Endothelial cell of umbilical vein (primary cell): Measurements from ENCODE around the gene BCAR1. TPM values are rescaled to one million over a fixed set of nuclear protein-coding genes. Genes with fewer than 3 reads are reported as not detected.

Experiments
- BruUV-seq: library from RNA; stranded (reverse); fragments of 400-500 nt; replicated peaks from 2 replicates; lab custom pipeline; 2021; lab: Mats Ljungman, UMichigan
- CTCF ChIA-PET: fragments of 300-600, 350-600 bp; sonication (Branson Sonifier 250); formaldehyde crosslinking; loops from one replicate; lab custom pipeline; 2021; ENCODE audit warnings: antibody characterized with exemption, inconsistent platforms; lab: Charles Lee
- POLR2A ChIA-PET: fragments of 300-600, 350-600 bp; sonication (Branson Sonifier 250); formaldehyde crosslinking; loops from one replicate; lab custom pipeline; 2021; ENCODE audit warnings: antibody characterized with exemption, inconsistent platforms; lab: Charles Lee
- DNase-seq: peaks from one replicate; pipeline ENCODE4 v3.0.0-alpha.2; 2011; ENCODE audit warnings: low read depth, low spot score
- FAIRE-seq: peaks from 2 replicates; lab custom pipeline; 2011; peaks lifted over from hg19 to GRCh38; lab: Jason Lieb, UNC
- H2AFZ ChIP-seq: 2 replicates; pipeline ENCODE4 v1.6.0; 2012; ENCODE audit warnings: low read depth, low read length, control low read depth, inconsistent platforms
- H3K27ac ChIP-seq: 2 replicates; pipeline ENCODE4 v1.5.1; 2011; ENCODE audit warnings: low read depth, mild to moderate bottlenecking, control low read depth, low read length, moderate library complexity; ENCODE audit not compliant: insufficient read depth
- H3K27me3 ChIP-seq, 2 experiments: 2 replicates each; pipeline versions ENCODE4 v1.6.0 to v1.6.1; 2011; ENCODE audit warnings: low read length in 2 of 2, mixed read lengths in 1 of 2; ENCODE audit not compliant: control insufficient read depth in 2 of 2, insufficient read depth in 2 of 2
- H3K36me3 ChIP-seq, 2 experiments: 2 replicates in 1 of 2; 3 replicates in 1 of 2; pipeline ENCODE4 v1.5.1; 2011; ENCODE audit warnings: low read length in 2 of 2, mild to moderate bottlenecking in 1 of 2, moderate library complexity in 1 of 2; ENCODE audit not compliant: control insufficient read depth in 2 of 2, insufficient read depth in 2 of 2; ENCODE audit errors: extremely low read depth in 1 of 2
- H3K4me1 ChIP-seq: 3 replicates; pipeline ENCODE4 v1.5.1; 2011; ENCODE audit warnings: mild to moderate bottlenecking, low read length; ENCODE audit not compliant: control insufficient read depth, insufficient read depth; ENCODE audit errors: extremely low read depth
- H3K4me2 ChIP-seq: 2 replicates; pipeline ENCODE4 v1.6.1; 2011; ENCODE audit warnings: low read length, control low read depth, mixed read lengths; ENCODE audit not compliant: insufficient read depth
- H3K4me3 ChIP-seq, 3 experiments: fragments of 200-600 bp in 1 of 3; sonication (generic), shearing (Covaris generic) in 1 of 3; replicated peaks in 1 of 3; 2 replicates each; pipeline ENCODE4 v1.5.1; 2011 to 2016; ENCODE audit warnings: control low read depth in 3 of 3, low read length in 3 of 3, mild to moderate bottlenecking in 2 of 3, inconsistent platforms in 1 of 3, low read depth in 1 of 3, moderate library complexity in 1 of 3; ENCODE audit not compliant: insufficient read depth in 1 of 3
- H3K79me2 ChIP-seq: 2 replicates; pipeline ENCODE4 v1.6.0; 2012; ENCODE audit warnings: low read length, inconsistent platforms; ENCODE audit not compliant: control insufficient read depth, insufficient read depth
- H3K9ac ChIP-seq: replicated peaks from 2 replicates; pipeline ENCODE3; 2011; ENCODE audit warnings: low read length, control low read depth; ENCODE audit not compliant: insufficient read depth; ENCODE audit errors: extremely low read depth
- H3K9me1 ChIP-seq: replicated peaks from 3 replicates; pipeline ENCODE4 v1.6.0; 2011; ENCODE audit warnings: mild to moderate bottlenecking, low read length; ENCODE audit not compliant: control insufficient read depth, insufficient read depth; ENCODE audit errors: extremely low read depth
- H3K9me3 ChIP-seq: replicated peaks from 2 replicates; pipeline ENCODE4 v1.5.1; 2012; ENCODE audit warnings: low read length, inconsistent platforms; ENCODE audit not compliant: control insufficient read depth, insufficient read depth
- H4K20me1 ChIP-seq: replicated peaks from 2 replicates; pipeline ENCODE3; 2011; ENCODE audit warnings: mild to moderate bottlenecking, low read length; ENCODE audit not compliant: control insufficient read depth, insufficient read depth; ENCODE audit errors: extremely low read depth
- EZH2 ChIP-seq: IDR thresholded peaks from 2 replicates; pipeline ENCODE4 v1.6.1; 2012; ENCODE audit warnings: borderline replicate concordance, low read depth, mild to moderate bottlenecking, moderate library complexity, low read length, inconsistent platforms; ENCODE audit not compliant: severe bottlenecking
- FOS ChIP-seq: IDR thresholded peaks from 2 replicates; pipeline ENCODE4 v1.6.1; 2011; ENCODE audit warnings: mild to moderate bottlenecking, low read length, moderate library complexity, borderline replicate concordance; ENCODE audit not compliant: insufficient read depth
- GATA2 ChIP-seq: IDR thresholded peaks from 2 replicates; pipeline ENCODE4 v1.7.0; 2011; ENCODE audit warnings: low read depth, mild to moderate bottlenecking, moderate library complexity, mixed read lengths, low read length; ENCODE audit not compliant: insufficient read length, insufficient read depth
- JUN ChIP-seq: IDR thresholded peaks from 2 replicates; pipeline ENCODE4 v1.6.1; 2011; ENCODE audit warnings: borderline replicate concordance, low read depth; ENCODE audit not compliant: insufficient read length, insufficient read depth
- POLR2A ChIP-seq: IDR thresholded peaks from 2 replicates; pipeline ENCODE4 v1.6.1; 2012; ENCODE audit warnings: low read depth, mild to moderate bottlenecking, control low read depth, low read length
- POLR2AphosphoS5 ChIP-seq: IDR thresholded peaks from 2 replicates; pipeline ENCODE4 v1.6.1; 2012; ENCODE audit warnings: low read depth, mild to moderate bottlenecking, control low read depth, low read length, moderate library complexity; ENCODE audit not compliant: insufficient read depth
- dilution Hi-C: fragments of 300-500 bp; cut with MboI; formaldehyde crosslinking; loops from one replicate; pipeline ENCODE4 v1.15.0; 2019; ENCODE audit warnings: low sequenced_read_pairs; ENCODE audit not compliant: extremely low pct_ligation_motif_present
- intact Hi-C: fragments of 100-400 bp; cut with micrococcal nuclease; formaldehyde crosslinking; loops from one replicate; pipeline ENCODE4 v1.10.0; 2022
- polyA plus RNA-seq, 4 experiments: library from polyadenylated mRNA; depleted of rRNA in 3 of 4; stranded (reverse) in 3 of 4; unstranded in 1 of 4; fragments of >200 nt; gene quantifications; 2 replicates each; pipeline versions ENCODE4 v1.2.1 to v1.2.3, GENCODE V29; 2011 to 2012; ENCODE audit warnings: missing spikeins in 1 of 4
- total RNA-seq: library from RNA; stranded (reverse); gene quantifications from 2 replicates; pipeline ENCODE4 v1.2.3, GENCODE V29; 2021
- TF ChIP-seq, protein P1 (sequence below), 2 donors: IDR thresholded peaks; 1 replicate in 1 of 2; 2 replicates in 1 of 2; pipeline ENCODE4 v1.5.1; 2011; ENCODE audit warnings: low read length in 2 of 2, mild to moderate bottlenecking in 2 of 2, moderate library complexity in 2 of 2, control low read depth in 1 of 2, inconsistent platforms in 1 of 2, low read depth in 1 of 2; ENCODE audit not compliant: insufficient read depth in 1 of 2; ENCODE audit errors: extremely low read depth in 1 of 2
- TF ChIP-seq, protein P2 (sequence below): IDR thresholded peaks from 2 replicates; pipeline ENCODE4 v1.6.1; 2011; ENCODE audit not compliant: insufficient read depth, insufficient read length

The BCAR1 gene
- total and polyA plus RNA-seq, 2 donors (not counting 3 experiments of a cell fraction or from before 2014, with no cell fraction given), result 171 to 267 TPM

DNA sequence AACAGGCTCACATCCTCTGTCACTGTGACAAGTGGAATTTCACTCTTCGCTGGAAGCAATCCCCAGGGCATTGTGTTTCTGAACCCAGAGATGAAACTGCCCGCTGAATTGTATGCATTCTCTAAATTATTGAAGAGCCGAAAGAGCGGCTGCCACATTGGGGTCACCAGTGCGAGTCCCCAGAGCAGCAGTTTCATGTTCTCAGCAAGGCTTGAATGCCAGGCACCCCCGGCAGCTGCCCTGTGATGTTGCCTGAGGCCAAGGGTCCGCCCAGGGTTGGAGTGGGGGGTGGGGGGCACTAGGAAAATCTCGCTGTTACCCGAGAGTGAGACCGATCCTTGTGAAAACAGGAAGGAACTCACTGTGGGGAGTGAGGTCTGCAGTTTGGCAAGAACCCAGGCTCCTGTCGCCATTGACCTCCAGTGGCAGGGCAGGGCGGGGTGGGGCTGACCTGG is 20.7 kb upstream of the BCAR1 start:
- TF ChIP-seq EZH2 (no peak), GATA2 (no peak), FOS (no peak), POLR2A (no peak), POLR2AphosphoS5 (no peak), JUN (no peak)
- TF ChIP-seq, protein P1, sequence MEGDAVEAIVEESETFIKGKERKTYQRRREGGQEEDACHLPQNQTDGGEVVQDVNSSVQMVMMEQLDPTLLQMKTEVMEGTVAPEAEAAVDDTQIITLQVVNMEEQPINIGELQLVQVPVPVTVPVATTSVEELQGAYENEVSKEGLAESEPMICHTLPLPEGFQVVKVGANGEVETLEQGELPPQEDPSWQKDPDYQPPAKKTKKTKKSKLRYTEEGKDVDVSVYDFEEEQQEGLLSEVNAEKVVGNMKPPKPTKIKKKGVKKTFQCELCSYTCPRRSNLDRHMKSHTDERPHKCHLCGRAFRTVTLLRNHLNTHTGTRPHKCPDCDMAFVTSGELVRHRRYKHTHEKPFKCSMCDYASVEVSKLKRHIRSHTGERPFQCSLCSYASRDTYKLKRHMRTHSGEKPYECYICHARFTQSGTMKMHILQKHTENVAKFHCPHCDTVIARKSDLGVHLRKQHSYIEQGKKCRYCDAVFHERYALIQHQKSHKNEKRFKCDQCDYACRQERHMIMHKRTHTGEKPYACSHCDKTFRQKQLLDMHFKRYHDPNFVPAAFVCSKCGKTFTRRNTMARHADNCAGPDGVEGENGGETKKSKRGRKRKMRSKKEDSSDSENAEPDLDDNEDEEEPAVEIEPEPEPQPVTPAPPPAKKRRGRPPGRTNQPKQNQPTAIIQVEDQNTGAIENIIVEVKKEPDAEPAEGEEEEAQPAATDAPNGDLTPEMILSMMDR (IDR thresholded peaks at IDR 0.05; ENCODE audit: extremely low read depth in 1 of 2, insufficient read depth in 1 of 2, low read depth in 1 of 2, low read length in 2 of 2), result no peak
- TF ChIP-seq, protein P2, sequence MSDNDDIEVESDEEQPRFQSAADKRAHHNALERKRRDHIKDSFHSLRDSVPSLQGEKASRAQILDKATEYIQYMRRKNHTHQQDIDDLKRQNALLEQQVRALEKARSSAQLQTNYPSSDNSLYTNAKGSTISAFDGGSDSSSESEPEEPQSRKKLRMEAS, result no peak
- DNase-seq, result no peak
- no peak for FAIRE-seq
- Histone ChIP-seq H3K4me2 (no peak overlapping the region), H3K27ac (no peak overlapping the region), H3K4me1 (peaks cover 22% of the 10 kb centered on the region), H3K27me3 (no peaks in the 10 kb centered on the region), H3K4me3 (no peak overlapping the region), H3K9me1 (no peaks in the 10 kb centered on the region), H3K9ac (no peak overlapping the region), H3K9me3 (no peaks in the 10 kb centered on the region), H3K36me3 (no peaks in the 10 kb centered on the region), H3K79me2 (no peaks in the 10 kb centered on the region), H2AFZ (peak overlapping the region; percentile 65), H4K20me1 (no peaks in the 10 kb centered on the region)
- dilution Hi-C loops, result no loop called here
- ChIA-PET POLR2A (no interaction called here), CTCF (interaction anchor here (1.3 kb wide), 1 partner anchor 11 kb away, joined by 6 read pairs; no protein-coding TSS in a partner anchor)
- intact Hi-C loops, result loop anchor here (2.0 kb wide), 1 partner anchor 17 kb away; no protein-coding TSS in a partner anchor
- no TSS peak for BruUV-seq
